Neural progenitor cell (in vitro differentiated cells): Measurements from ENCODE around the gene INTS6. TPM values are rescaled to one million over a fixed set of nuclear protein-coding genes. Genes with fewer than 3 reads are reported as not detected.

Experiments
- DNase-seq: peaks from one replicate; pipeline ENCODE4 v3.0.0-alpha.2; 2016; ENCODE audit warnings: low spot score
- H2AFZ ChIP-seq: fragments of 200-600 bp; sonication (generic); replicated peaks from 2 replicates; pipeline ENCODE4 v1.6.1; 2016; ENCODE audit warnings: antibody characterized with exemption
- H3F3A ChIP-seq: fragments of 200-600 bp; sonication (generic); 2 replicates; pipeline ENCODE4 v1.6.1; 2016; ENCODE audit warnings: antibody characterized with exemption, low read depth
- H3K27ac ChIP-seq: fragments of 200-600 bp; sonication (generic); 2 replicates; pipeline ENCODE4 v1.5.1; 2016; ENCODE audit warnings: mild to moderate bottlenecking
- H3K27me3 ChIP-seq: fragments of 200-600 bp; sonication (generic); 2 replicates; pipeline ENCODE4 v1.6.1; 2016; ENCODE audit warnings: mild to moderate bottlenecking, moderate library complexity
- H3K36me3 ChIP-seq: fragments of 200-600 bp; sonication (generic); 2 replicates; pipeline ENCODE4 v1.5.1; 2016
- H3K4me1 ChIP-seq: fragments of 200-600 bp; sonication (generic); 2 replicates; pipeline ENCODE4 v1.6.1; 2016; ENCODE audit warnings: mixed run types
- H3K4me2 ChIP-seq: fragments of 200-600 bp; sonication (generic); 2 replicates; pipeline ENCODE4 v1.6.1; 2016
- H3K4me3 ChIP-seq: fragments of 200-600 bp; sonication (generic); 2 replicates; pipeline ENCODE4 v1.5.1; 2016
- H3K79me2 ChIP-seq: fragments of 200-600 bp; sonication (generic); 2 replicates; pipeline ENCODE4 v1.6.1; 2016; ENCODE audit warnings: low read depth
- H3K9ac ChIP-seq: fragments of 200-600 bp; sonication (generic); 2 replicates; pipeline ENCODE4 v1.6.1; 2016
- H3K9me3 ChIP-seq: fragments of 200-600 bp; sonication (generic); 2 replicates; pipeline ENCODE4 v1.5.1; 2016; ENCODE audit warnings: low read depth
- H4K20me1 ChIP-seq: fragments of 200-600 bp; sonication (generic); 2 replicates; pipeline ENCODE4 v1.6.1; 2016; ENCODE audit warnings: low read depth
- H3K27ac Mint-ChIP-seq: 3 replicates; pipeline ENCODE4 v1.8.0; 2021; ENCODE audit warnings: mixed read lengths
- H3K27me3 Mint-ChIP-seq: 2 replicates; pipeline ENCODE4 v1.8.0; 2022; ENCODE audit warnings: low read depth, mild to moderate bottlenecking, inconsistent platforms, moderate library complexity, mixed read lengths; ENCODE audit not compliant: insufficient read depth
- H3K36me3 Mint-ChIP-seq: 3 replicates; pipeline ENCODE4 v1.8.0; 2021; ENCODE audit warnings: mixed read lengths
- H3K4me1 Mint-ChIP-seq: 3 replicates; pipeline ENCODE4 v1.8.0; 2021; ENCODE audit warnings: mixed read lengths
- H3K4me3 Mint-ChIP-seq: 3 replicates; pipeline ENCODE4 v1.8.0; 2021; ENCODE audit warnings: mild to moderate bottlenecking, moderate library complexity, mixed read lengths
- H3K9me3 Mint-ChIP-seq: 3 replicates; pipeline ENCODE4 v1.8.0; 2020; ENCODE audit warnings: mixed read lengths
- EZH2 ChIP-seq: fragments of 200-600 bp; sonication (generic); IDR thresholded peaks from 2 replicates; pipeline ENCODE4 v1.6.1; 2017; ENCODE audit warnings: antibody characterized with exemption, mild to moderate bottlenecking, moderate library complexity
- EZH2phosphoT487 ChIP-seq: fragments of 200-600 bp; sonication (generic); IDR thresholded peaks from 2 replicates; pipeline ENCODE4 v1.6.1; 2017; ENCODE audit warnings: antibody characterized with exemption
- total RNA-seq: library from RNA; depleted of rRNA; stranded (reverse); fragments of >200 nt; gene quantifications from 2 replicates; pipeline ENCODE4 v1.2.3, GENCODE V29; 2015; ENCODE audit warnings: low replicate concordance
- TF ChIP-seq, protein P1 (sequence below): fragments of 200-600 bp; sonication (generic); IDR thresholded peaks from 2 replicates; pipeline ENCODE4 v1.5.1; 2017; ENCODE audit warnings: antibody characterized with exemption, mild to moderate bottlenecking

INTS6 gene
- total RNA-seq, 1 donor from 2014 or later, result 84.0 TPM

DNA sequence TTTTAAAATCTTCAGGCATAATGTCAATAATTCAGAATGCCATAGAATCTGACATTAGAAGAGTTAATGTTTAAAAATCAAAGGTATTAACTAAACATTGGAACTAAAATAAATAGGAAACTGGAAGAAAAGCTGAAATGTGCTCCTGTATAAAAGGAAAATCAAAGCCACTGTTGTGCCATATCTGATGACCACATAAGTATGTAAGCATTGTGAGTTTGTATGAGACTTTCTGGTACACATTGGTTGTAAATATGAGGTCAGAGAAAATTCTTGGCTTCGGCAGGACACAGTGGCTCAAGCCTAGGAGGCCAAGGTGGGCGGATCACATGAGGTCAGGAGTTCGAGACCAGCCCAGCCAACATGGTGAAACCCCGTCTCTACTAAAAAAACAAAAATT is 48.3 kb upstream of the INTS6 start:
- no peaks in the 10 kb centered on the region for H3K27me3 Mint-ChIP-seq
- no peak overlapping the region for H3K4me3 Mint-ChIP-seq
- no peaks in the 10 kb centered on the region for H4K20me1 ChIP-seq

DNA sequence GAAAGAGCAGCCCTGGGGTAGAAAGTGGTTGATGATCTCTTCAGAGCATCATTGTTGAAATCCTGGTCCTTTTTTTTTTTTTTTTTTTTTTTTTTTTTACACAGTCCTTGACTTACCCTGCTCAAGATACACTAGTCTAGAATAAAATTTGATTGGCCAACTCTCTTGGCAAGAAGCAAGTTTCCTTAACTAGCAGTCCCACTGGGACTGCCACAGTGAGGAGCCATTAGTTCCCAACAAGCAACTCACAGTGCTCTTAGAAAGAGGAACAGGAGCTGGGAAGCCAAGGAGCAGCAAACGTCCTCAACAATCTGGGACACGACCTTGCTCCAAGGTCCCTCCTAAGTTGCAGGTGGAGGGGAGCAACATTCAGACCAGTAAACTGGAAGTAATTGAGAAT is 47.9 kb upstream of the INTS6 start:
- Histone ChIP-seq H3K36me3 (no peaks in the 10 kb centered on the region), H3K4me3 (no peak overlapping the region), H3K79me2 (no peaks in the 10 kb centered on the region), H4K20me1 (no peaks in the 10 kb centered on the region), H3K27ac (no peak overlapping the region), H2AFZ (no peak overlapping the region), H3K9me3 (no peaks in the 10 kb centered on the region), H3K4me2 (no peak overlapping the region), H3K9ac (no peak overlapping the region), H3K27me3 (no peaks in the 10 kb centered on the region), H3F3A (no peaks in the 10 kb centered on the region), H3K4me1 (no peaks in the 10 kb centered on the region)
- H3K4me3 Mint-ChIP-seq, result no peak overlapping the region
- no peaks in the 10 kb centered on the region for H3K36me3 Mint-ChIP-seq
- H3K27ac Mint-ChIP-seq, result no peak overlapping the region
- DNase-seq, result no peak
- TF ChIP-seq, protein P1, sequence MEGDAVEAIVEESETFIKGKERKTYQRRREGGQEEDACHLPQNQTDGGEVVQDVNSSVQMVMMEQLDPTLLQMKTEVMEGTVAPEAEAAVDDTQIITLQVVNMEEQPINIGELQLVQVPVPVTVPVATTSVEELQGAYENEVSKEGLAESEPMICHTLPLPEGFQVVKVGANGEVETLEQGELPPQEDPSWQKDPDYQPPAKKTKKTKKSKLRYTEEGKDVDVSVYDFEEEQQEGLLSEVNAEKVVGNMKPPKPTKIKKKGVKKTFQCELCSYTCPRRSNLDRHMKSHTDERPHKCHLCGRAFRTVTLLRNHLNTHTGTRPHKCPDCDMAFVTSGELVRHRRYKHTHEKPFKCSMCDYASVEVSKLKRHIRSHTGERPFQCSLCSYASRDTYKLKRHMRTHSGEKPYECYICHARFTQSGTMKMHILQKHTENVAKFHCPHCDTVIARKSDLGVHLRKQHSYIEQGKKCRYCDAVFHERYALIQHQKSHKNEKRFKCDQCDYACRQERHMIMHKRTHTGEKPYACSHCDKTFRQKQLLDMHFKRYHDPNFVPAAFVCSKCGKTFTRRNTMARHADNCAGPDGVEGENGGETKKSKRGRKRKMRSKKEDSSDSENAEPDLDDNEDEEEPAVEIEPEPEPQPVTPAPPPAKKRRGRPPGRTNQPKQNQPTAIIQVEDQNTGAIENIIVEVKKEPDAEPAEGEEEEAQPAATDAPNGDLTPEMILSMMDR, result no peak
- TF ChIP-seq EZH2 (no peak), EZH2phosphoT487 (no peak)
- H3K9me3 Mint-ChIP-seq, result no peaks in the 10 kb centered on the region
- no peaks in the 10 kb centered on the region for H3K27me3 Mint-ChIP-seq
- no peaks in the 10 kb centered on the region for H3K4me1 Mint-ChIP-seq

More for the DNA sequence above, 48.3 kb upstream of the INTS6 start:
- DNase-seq, result no peak
- H3K4me1 ChIP-seq, result no peaks in the 10 kb centered on the region
- H3K27me3 ChIP-seq, result no peaks in the 10 kb centered on the region
- no peak overlapping the region for H3K9ac ChIP-seq
- H3K4me2 ChIP-seq, result no peak overlapping the region
- no peak overlapping the region for H3K27ac ChIP-seq
- TF ChIP-seq EZH2, result no peak
- no peak for TF ChIP-seq EZH2phosphoT487
- TF ChIP-seq, protein P1, result no peak
- H3F3A ChIP-seq, result no peaks in the 10 kb centered on the region
- H3K79me2 ChIP-seq, result no peaks in the 10 kb centered on the region
- no peaks in the 10 kb centered on the region for H3K36me3 Mint-ChIP-seq
- no peaks in the 10 kb centered on the region for H3K4me1 Mint-ChIP-seq
- H3K9me3 Mint-ChIP-seq, result no peaks in the 10 kb centered on the region
- H3K4me3 ChIP-seq, result no peak overlapping the region
- no peaks in the 10 kb centered on the region for H3K9me3 ChIP-seq
- no peak overlapping the region for H2AFZ ChIP-seq
- H3K36me3 ChIP-seq, result no peaks in the 10 kb centered on the region
- H3K27ac Mint-ChIP-seq, result no peak overlapping the region

DNA sequence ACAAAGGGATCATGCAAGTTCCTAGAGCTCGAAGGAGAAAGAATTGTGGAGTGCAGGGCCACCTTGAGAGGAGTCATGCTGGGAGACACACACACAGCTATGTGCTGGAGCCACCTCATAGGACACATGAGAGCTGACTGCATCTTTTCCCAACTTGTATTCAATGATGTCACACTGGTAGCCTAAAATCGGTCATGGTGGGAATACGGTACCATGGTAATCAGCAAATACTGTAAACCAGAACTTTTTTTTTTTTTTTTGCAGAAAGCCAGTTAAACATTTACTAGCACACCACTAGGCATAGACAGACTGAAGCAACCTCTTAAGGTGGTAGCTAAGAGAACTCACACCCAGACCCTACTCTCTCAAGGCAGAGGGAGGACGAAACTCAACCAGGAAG is 47.0 kb upstream of the INTS6 start:
- Histone ChIP-seq H3K36me3 (no peaks in the 10 kb centered on the region), H3K4me1 (no peaks in the 10 kb centered on the region), H3K9ac (no peak overlapping the region), H3K79me2 (no peaks in the 10 kb centered on the region), H3K4me2 (no peak overlapping the region), H3K27me3 (no peaks in the 10 kb centered on the region), H2AFZ (no peak overlapping the region), H4K20me1 (no peaks in the 10 kb centered on the region), H3K27ac (no peak overlapping the region), H3F3A (no peaks in the 10 kb centered on the region), H3K4me3 (no peak overlapping the region), H3K9me3 (no peaks in the 10 kb centered on the region)
- H3K4me3 Mint-ChIP-seq, result no peak overlapping the region
- TF ChIP-seq, protein P1, result no peak
- TF ChIP-seq EZH2phosphoT487 (no peak), EZH2 (no peak)
- no peaks in the 10 kb centered on the region for H3K36me3 Mint-ChIP-seq
- H3K27me3 Mint-ChIP-seq, result no peaks in the 10 kb centered on the region
- no peak overlapping the region for H3K27ac Mint-ChIP-seq
- no peak for DNase-seq
- H3K4me1 Mint-ChIP-seq, result no peaks in the 10 kb centered on the region
- H3K9me3 Mint-ChIP-seq, result no peaks in the 10 kb centered on the region
